ENCODE data around the gene MRPL47.

MRPL47 gene

GRCh38 chr3:179546814-179547241 is 57.6 kb downstream of the MRPL47 start:
- Histone ChIP-seq H3K9ac (ENCODE audit: low read length in 2 of 2) (no peak overlapping the region), H3K4me1 (ENCODE audit: control insufficient read depth, insufficient read depth, low read length) (no peaks in the 10 kb centered on the region), H3K27ac (ENCODE audit: low read length) (no peak overlapping the region), H3K27me3 (ENCODE audit: control insufficient read depth in 1 of 2, insufficient read depth in 2 of 2, low read length in 2 of 2) (no peaks in the 10 kb centered on the region), H3K4me3 (ENCODE audit: low read length in 2 of 2) (no peak overlapping the region), H3K9me3 (ENCODE audit: control insufficient read depth in 2 of 2, low read length in 2 of 2) (no peaks in the 10 kb centered on the region), H3K36me3 (ENCODE audit: control insufficient read depth in 2 of 2, insufficient read depth in 2 of 2, low read length in 2 of 2) (no peaks in the 10 kb centered on the region)

- no peaks in the 10 kb centered on the region for H3K27me3 ChIP-seq (ENCODE audit: control insufficient read depth in 1 of 2, insufficient read depth in 2 of 2, low read length in 2 of 2)
- no peak overlapping the region for H3K9ac ChIP-seq (ENCODE audit: low read length in 2 of 2)
- H3K9me3 ChIP-seq (ENCODE audit: control insufficient read depth in 2 of 2, low read length in 2 of 2), result no peaks in the 10 kb centered on the region
- no peaks in the 10 kb centered on the region for H3K4me1 ChIP-seq (ENCODE audit: control insufficient read depth, insufficient read depth, low read length)
- H3K27ac ChIP-seq (ENCODE audit: low read length), result no peak overlapping the region
- no peaks in the 10 kb centered on the region for H3K36me3 ChIP-seq (ENCODE audit: control insufficient read depth in 2 of 2, insufficient read depth in 2 of 2, low read length in 2 of 2)
- H3K4me3 ChIP-seq (ENCODE audit: low read length in 2 of 2), result no peak overlapping the region
Observed at GRCh38 chr3:179544981-179545645, 59.3 kb downstream of the MRPL47 start.

- Histone ChIP-seq H3K27me3 (ENCODE audit: control insufficient read depth in 1 of 2, insufficient read depth in 2 of 2, low read length in 2 of 2) (no peaks in the 10 kb centered on the region), H3K9me3 (ENCODE audit: control insufficient read depth in 2 of 2, low read length in 2 of 2) (no peaks in the 10 kb centered on the region), H3K27ac (ENCODE audit: low read length) (no peak overlapping the region)
Observed at GRCh38 chr3:179542375-179542774, 62.1 kb downstream of the MRPL47 start.

GRCh38 chr3:179541596-179541995 is 62.8 kb downstream of the MRPL47 start:
- Histone ChIP-seq H3K9me3 (ENCODE audit: control insufficient read depth in 2 of 2, low read length in 2 of 2) (no peaks in the 10 kb centered on the region), H3K27ac (ENCODE audit: low read length) (no peak overlapping the region), H3K4me3 (ENCODE audit: low read length in 2 of 2) (no peak overlapping the region), H3K27me3 (ENCODE audit: control insufficient read depth in 1 of 2, insufficient read depth in 2 of 2, low read length in 2 of 2) (no peaks in the 10 kb centered on the region), H3K4me1 (ENCODE audit: control insufficient read depth, insufficient read depth, low read length) (no peaks in the 10 kb centered on the region), H3K9ac (ENCODE audit: low read length in 2 of 2) (no peak overlapping the region), H3K36me3 (ENCODE audit: control insufficient read depth in 2 of 2, insufficient read depth in 2 of 2, low read length in 2 of 2) (no peaks in the 10 kb centered on the region)

More at GRCh38 chr3:179542375-179542774, 62.1 kb downstream of the MRPL47 start:
- Histone ChIP-seq H3K4me1 (ENCODE audit: control insufficient read depth, insufficient read depth, low read length) (no peaks in the 10 kb centered on the region), H3K4me3 (ENCODE audit: low read length in 2 of 2) (no peak overlapping the region), H3K9ac (ENCODE audit: low read length in 2 of 2) (no peak overlapping the region), H3K36me3 (ENCODE audit: control insufficient read depth in 2 of 2, insufficient read depth in 2 of 2, low read length in 2 of 2) (no peaks in the 10 kb centered on the region)

- no peaks in the 10 kb centered on the region for H3K36me3 ChIP-seq (ENCODE audit: control insufficient read depth in 2 of 2, insufficient read depth in 2 of 2, low read length in 2 of 2)
- H3K27me3 ChIP-seq (ENCODE audit: control insufficient read depth in 1 of 2, insufficient read depth in 2 of 2, low read length in 2 of 2), result no peaks in the 10 kb centered on the region
- no peaks in the 10 kb centered on the region for H3K9me3 ChIP-seq (ENCODE audit: control insufficient read depth in 2 of 2, low read length in 2 of 2)
- H3K27ac ChIP-seq (ENCODE audit: low read length), result no peak overlapping the region
- no peak overlapping the region for H3K9ac ChIP-seq (ENCODE audit: low read length in 2 of 2)
- no peaks in the 10 kb centered on the region for H3K4me1 ChIP-seq (ENCODE audit: control insufficient read depth, insufficient read depth, low read length)
- no peak overlapping the region for H3K4me3 ChIP-seq (ENCODE audit: low read length in 2 of 2)
Observed at GRCh38 chr3:179541094-179541493, 63.3 kb downstream of the MRPL47 start.

All from stomach smooth muscle (tissue), 2 donors.